Kasumi-1 (cell line): ENCODE measurements around the gene AFAP1.
A peak's percentile ranks its signal among the peaks of the same experiment; 100 is the strongest.

Experiments used
- DNase-seq, 2 experiments: peaks; one replicate each; lab custom pipeline; 2025; lab: John Stamatoyannopoulos, UW

The AFAP1 gene

GRCh38 chr4:7716010-7716721 lies 223.5 kb downstream of the AFAP1 start:
- peak in 1 of 2 experiments; percentile 4 for DNase-seq

- no peak for DNase-seq
Observed at GRCh38 chr4:7715271-7716009, 224.2 kb downstream of the AFAP1 start.

GRCh38 chr4:7714738-7715137 lies 224.9 kb downstream of the AFAP1 start:
- no peak for DNase-seq

- no peak for DNase-seq
Observed at GRCh38 chr4:7714176-7714575, 225.5 kb downstream of the AFAP1 start.

GRCh38 chr4:7713757-7714156 lies 225.9 kb downstream of the AFAP1 start:
- no peak for DNase-seq

- DNase-seq = no peak
Observed at GRCh38 chr4:7712021-7712671, 227.5 kb downstream of the AFAP1 start.

GRCh38 chr4:7711307-7711963 lies 228.2 kb downstream of the AFAP1 start:
- no peak for DNase-seq

- no peak for DNase-seq
Observed at GRCh38 chr4:7710576-7711306, 228.9 kb downstream of the AFAP1 start.

GRCh38 chr4:7710126-7710525 lies 229.5 kb downstream of the AFAP1 start:
- DNase-seq = no peak

- no peak for DNase-seq
Observed at GRCh38 chr4:7709431-7709830, 230.2 kb downstream of the AFAP1 start.

GRCh38 chr4:7708981-7709380 lies 230.7 kb downstream of the AFAP1 start:
- DNase-seq = no peak
